HL-60 (cell line): Measurements from ENCODE around the gene ZFP36L1.

ENCODE experiments used
- CTCF ChIP-seq: IDR thresholded peaks from one replicate; pipeline ENCODE4 v1.5.1; 2011; ENCODE audit warnings: low read length, control low read depth, inconsistent platforms; ENCODE audit not compliant: insufficient read depth
- POLR2AphosphoS5 ChIP-seq: IDR thresholded peaks from 2 replicates; pipeline ENCODE4 v1.6.1; 2012; ENCODE audit warnings: low read depth
- SPI1 ChIP-seq: IDR thresholded peaks from 2 replicates; pipeline ENCODE4 v1.6.1; 2012; ENCODE audit warnings: low read depth, mild to moderate bottlenecking, borderline replicate concordance

DNA sequence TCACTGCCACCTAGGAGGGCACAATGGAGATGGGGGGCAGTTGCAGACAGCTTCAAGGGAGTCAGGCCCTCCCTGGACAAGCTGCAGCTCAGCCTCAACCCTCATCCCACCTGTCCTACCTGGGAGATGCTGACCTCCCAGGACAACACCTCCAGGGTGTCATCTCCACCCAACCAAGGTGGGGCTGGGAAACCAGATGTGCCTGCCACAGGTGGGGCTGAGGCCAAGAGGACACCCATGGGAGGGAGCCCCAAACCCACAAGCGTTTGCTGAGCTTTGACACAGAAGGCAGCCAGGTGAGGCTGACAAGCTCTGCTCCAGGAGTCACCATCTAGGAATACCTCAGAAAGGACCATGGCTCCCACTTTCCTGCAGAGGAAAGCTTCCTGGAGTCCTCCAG lies 31.5 kb downstream of the ZFP36L1 start:
- TF ChIP-seq CTCF (no peak), SPI1 (no peak), POLR2AphosphoS5 (no peak)
